GM23248 (cell line): ENCODE measurements around the gene SMPD3. TPM values are rescaled to one million over a fixed set of nuclear protein-coding genes. Genes with fewer than 3 reads are reported as not detected.

Experiments used
- DNase-seq: peaks from one replicate; pipeline ENCODE4 v3.0.0-alpha.2; 2015
- H2AFZ ChIP-seq: fragments of 200-600 bp; sonication (generic); 2 replicates; pipeline ENCODE4 v1.6.1; 2016; ENCODE audit warnings: antibody characterized with exemption
- H3F3A ChIP-seq: fragments of 200-600 bp; sonication (generic); 2 replicates; pipeline ENCODE4 v1.6.1; 2016; ENCODE audit warnings: mild to moderate bottlenecking, antibody characterized with exemption, mixed run types; ENCODE audit not compliant: insufficient read depth
- H3K27ac ChIP-seq: fragments of 200-600 bp; sonication (generic); 2 replicates; pipeline ENCODE4 v1.5.1; 2016; ENCODE audit warnings: mild to moderate bottlenecking
- H3K27me3 ChIP-seq: fragments of 200-600 bp; sonication (generic); replicated peaks from 2 replicates; pipeline ENCODE4 v1.6.1; 2016; ENCODE audit warnings: mild to moderate bottlenecking; ENCODE audit not compliant: insufficient read depth
- H3K36me3 ChIP-seq: fragments of 200-600 bp; sonication (generic); 2 replicates; pipeline ENCODE4 v1.6.1; 2016; ENCODE audit warnings: low read depth, mild to moderate bottlenecking
- H3K4me1 ChIP-seq: fragments of 200-600 bp; sonication (generic); 2 replicates; pipeline ENCODE4 v1.6.1; 2016; ENCODE audit warnings: mild to moderate bottlenecking; ENCODE audit not compliant: insufficient read depth
- H3K4me2 ChIP-seq: fragments of 200-600 bp; sonication (generic); one replicate; pipeline ENCODE4 v1.6.1; 2016; ENCODE audit warnings: mild to moderate bottlenecking; ENCODE audit not compliant: unreplicated experiment
- H3K4me3 ChIP-seq: fragments of 200-600 bp; sonication (generic); 2 replicates; pipeline ENCODE4 v1.5.1; 2016; ENCODE audit warnings: mild to moderate bottlenecking
- H3K79me2 ChIP-seq: fragments of 200-600 bp; sonication (generic); 2 replicates; pipeline ENCODE4 v1.6.1; 2016; ENCODE audit warnings: mild to moderate bottlenecking; ENCODE audit not compliant: insufficient read depth
- H3K9ac ChIP-seq: fragments of 200-600 bp; sonication (generic); 2 replicates; pipeline ENCODE4 v1.6.1; 2016; ENCODE audit warnings: mild to moderate bottlenecking
- H3K9me2 ChIP-seq: fragments of 200-600 bp; sonication (generic); 2 replicates; pipeline ENCODE4 v1.6.1; 2016; ENCODE audit warnings: mixed run types, mild to moderate bottlenecking, moderate library complexity; ENCODE audit not compliant: insufficient read depth
- H3K9me3 ChIP-seq: fragments of 200-600 bp; sonication (generic); one replicate; pipeline ENCODE4 v1.6.1; 2017; ENCODE audit warnings: low read depth
- H4K20me1 ChIP-seq: fragments of 200-600 bp; sonication (generic); 2 replicates; pipeline ENCODE4 v1.6.0; 2016; ENCODE audit not compliant: insufficient read depth
- EZH2 ChIP-seq: fragments of 200-600 bp; sonication (generic); IDR thresholded peaks from 2 replicates; pipeline ENCODE4 v1.6.1; 2018; ENCODE audit warnings: antibody characterized with exemption, mild to moderate bottlenecking; ENCODE audit not compliant: insufficient read depth, poor library complexity, severe bottlenecking
- EZH2phosphoT487 ChIP-seq: fragments of 200-600 bp; sonication (generic); IDR thresholded peaks from 2 replicates; pipeline ENCODE4 v1.6.1; 2018; ENCODE audit warnings: antibody characterized with exemption, moderate library complexity, mild to moderate bottlenecking, low read depth; ENCODE audit not compliant: insufficient read depth
- WGBS, 2 experiments: methylation state at CpG; one replicate each; pipeline ENCODE4 v1.1.6; 2015 to 2017; ENCODE audit warnings: low lambda C conversion rate in 2 of 2, low coverage in 1 of 2; ENCODE audit errors: missing lambda C conversion rate in 2 of 2; 5-methylcytosine and 5-hydroxymethylcytosine counted together
- in situ Hi-C: fragments of 300-500 bp; cut with MboI; formaldehyde crosslinking; loops from 2 replicates; pipeline ENCODE4 v1.15.0; 2020
- polyA plus RNA-seq: library from polyadenylated mRNA; unstranded; fragments of >200 nt; fragmentation: Nextera tagmentation; extraction: Ambion mirVana; gene quantifications from 2 replicates; pipeline ENCODE4 v1.2.1, GENCODE V29; 2016
- total RNA-seq: library from RNA; depleted of rRNA; stranded (reverse); fragments of >200 nt; shearing (Covaris generic); gene quantifications from 2 replicates; pipeline ENCODE4 v1.2.3, GENCODE V29; 2014

SMPD3 gene
- total and polyA plus RNA-seq, 2 experiments from 2014 or later: 0.24 to 0.32 TPM

DNA sequence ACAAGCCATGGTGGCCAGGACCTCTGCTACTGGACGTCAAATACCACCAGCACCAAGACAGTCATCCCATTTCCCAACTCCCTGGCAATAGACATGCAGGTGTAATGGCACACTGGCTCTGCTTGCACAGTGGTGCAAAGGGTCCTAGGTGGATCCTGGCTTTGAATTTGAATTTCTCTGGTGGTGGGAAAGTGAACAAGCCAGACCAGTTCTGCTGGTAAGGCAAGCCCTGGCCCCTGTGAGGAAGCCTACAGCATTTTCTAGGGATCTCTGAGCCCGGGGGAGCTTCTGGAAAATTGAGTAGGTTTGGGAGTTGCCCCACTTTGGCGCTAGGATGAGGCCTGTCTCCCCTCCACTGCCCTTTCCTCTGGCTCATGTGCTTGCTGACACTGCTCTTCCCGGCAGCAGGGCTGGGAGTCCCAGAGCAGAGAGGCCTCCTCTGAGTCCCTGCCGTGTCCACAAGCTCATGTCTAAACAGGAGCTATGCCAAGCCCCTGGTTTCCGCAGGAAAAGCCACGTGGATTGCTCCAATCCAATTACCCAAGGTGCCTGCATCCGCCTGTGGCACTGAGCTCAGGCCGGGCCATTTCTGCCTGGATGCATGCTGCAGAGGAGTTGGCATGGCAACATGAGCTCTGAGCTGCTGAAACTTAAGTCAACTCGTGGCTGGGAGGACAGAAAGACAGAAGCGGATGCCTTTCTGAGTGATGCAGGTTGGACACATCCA lies 70.5 kb downstream of the SMPD3 start:
- no peaks in the 10 kb centered on the region for H3K27me3 ChIP-seq
- H3K79me2 ChIP-seq: no peaks in the 10 kb centered on the region
- no peaks in the 10 kb centered on the region for H3K4me1 ChIP-seq
- H3K4me3 ChIP-seq: no peak overlapping the region
- no peak overlapping the region for H2AFZ ChIP-seq
- DNase-seq: no peak
- no peaks in the 10 kb centered on the region for H3K36me3 ChIP-seq
- no peak overlapping the region for H3K27ac ChIP-seq
- in situ Hi-C loops: no loop called here
- H3K9me3 ChIP-seq: no peaks in the 10 kb centered on the region
- no peaks in the 10 kb centered on the region for H3K9me2 ChIP-seq
- H4K20me1 ChIP-seq: no peaks in the 10 kb centered on the region
- H3F3A ChIP-seq: no peaks in the 10 kb centered on the region
- no peak overlapping the region for H3K4me2 ChIP-seq
- TF ChIP-seq EZH2: no peak
- TF ChIP-seq EZH2phosphoT487: no peak
- 59 to 62% methylated on average over 11 of the region's 11 CpGs for WGBS, 2 experiments
- no peak overlapping the region for H3K9ac ChIP-seq

DNA sequence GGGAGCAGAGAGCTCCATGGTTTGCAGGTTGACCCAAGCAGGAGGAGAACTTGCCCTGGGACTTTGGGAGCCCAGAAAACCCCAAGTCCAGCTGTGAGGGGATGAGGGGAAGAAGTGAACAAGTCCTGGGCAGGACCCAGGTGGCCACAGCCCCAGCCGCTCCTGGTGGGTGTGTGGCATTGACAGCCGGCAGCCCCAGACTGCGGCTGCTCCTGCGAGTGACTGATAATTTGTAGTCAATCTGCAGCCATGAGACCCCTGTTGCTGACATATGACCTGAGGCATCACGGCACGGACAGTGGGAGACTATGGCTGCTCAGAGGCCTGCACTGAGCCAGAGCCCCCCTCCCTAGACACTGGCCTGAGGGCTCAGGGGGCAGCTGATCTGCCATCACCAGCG lies 71.1 kb downstream of the SMPD3 start:
- Histone ChIP-seq H3K9me2 (no peaks in the 10 kb centered on the region), H3K4me2 (no peak overlapping the region), H3K9ac (no peak overlapping the region), H3K4me1 (no peaks in the 10 kb centered on the region), H3K9me3 (no peaks in the 10 kb centered on the region), H3K27ac (no peak overlapping the region), H3K27me3 (no peaks in the 10 kb centered on the region), H4K20me1 (no peaks in the 10 kb centered on the region), H2AFZ (no peak overlapping the region), H3K4me3 (no peak overlapping the region), H3F3A (no peaks in the 10 kb centered on the region), H3K79me2 (no peaks in the 10 kb centered on the region), H3K36me3 (no peaks in the 10 kb centered on the region)
- TF ChIP-seq EZH2phosphoT487: no peak
- no peak for DNase-seq
- in situ Hi-C loops: no loop called here
- WGBS, 2 experiments: 85 to 87% methylated on average over 7 of the region's 7 CpGs

DNA sequence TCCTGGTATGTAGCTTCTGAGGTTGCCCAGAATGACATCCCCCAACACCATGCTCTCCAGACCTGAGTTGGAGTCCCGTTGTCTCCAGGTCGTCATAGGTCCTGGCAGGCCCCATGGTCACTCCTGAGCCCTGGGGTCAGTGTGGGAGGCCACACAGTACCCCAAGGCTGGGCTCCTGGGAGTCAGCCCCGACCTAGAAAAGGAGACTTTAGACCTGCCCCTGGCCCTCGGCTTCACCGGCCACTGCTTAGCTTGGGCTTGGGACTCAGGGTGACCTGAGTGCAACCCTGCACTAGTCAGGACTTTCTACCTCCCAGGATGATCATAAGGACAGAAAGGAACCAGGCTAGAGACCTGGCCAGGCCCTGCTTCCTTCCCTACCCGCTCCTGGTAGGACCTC lies 71.7 kb downstream of the SMPD3 start:
- no peaks in the 10 kb centered on the region for H3K9me3 ChIP-seq
- no peak overlapping the region for H3K9ac ChIP-seq
- no peaks in the 10 kb centered on the region for H3K79me2 ChIP-seq
- H3K4me2 ChIP-seq: no peak overlapping the region
- DNase-seq: no peak
- H3F3A ChIP-seq: no peaks in the 10 kb centered on the region
- H3K9me2 ChIP-seq: no peaks in the 10 kb centered on the region
- H4K20me1 ChIP-seq: no peaks in the 10 kb centered on the region
- 62 to 77% methylated on average over 6 of the region's 6 CpGs for WGBS, 2 experiments
- no peak overlapping the region for H2AFZ ChIP-seq
- H3K4me3 ChIP-seq: no peak overlapping the region
- H3K4me1 ChIP-seq: no peaks in the 10 kb centered on the region
- in situ Hi-C loops: no loop called here
- no peaks in the 10 kb centered on the region for H3K36me3 ChIP-seq
- no peak overlapping the region for H3K27ac ChIP-seq
- no peaks in the 10 kb centered on the region for H3K27me3 ChIP-seq
- TF ChIP-seq EZH2: no peak
- TF ChIP-seq EZH2phosphoT487: no peak

DNA sequence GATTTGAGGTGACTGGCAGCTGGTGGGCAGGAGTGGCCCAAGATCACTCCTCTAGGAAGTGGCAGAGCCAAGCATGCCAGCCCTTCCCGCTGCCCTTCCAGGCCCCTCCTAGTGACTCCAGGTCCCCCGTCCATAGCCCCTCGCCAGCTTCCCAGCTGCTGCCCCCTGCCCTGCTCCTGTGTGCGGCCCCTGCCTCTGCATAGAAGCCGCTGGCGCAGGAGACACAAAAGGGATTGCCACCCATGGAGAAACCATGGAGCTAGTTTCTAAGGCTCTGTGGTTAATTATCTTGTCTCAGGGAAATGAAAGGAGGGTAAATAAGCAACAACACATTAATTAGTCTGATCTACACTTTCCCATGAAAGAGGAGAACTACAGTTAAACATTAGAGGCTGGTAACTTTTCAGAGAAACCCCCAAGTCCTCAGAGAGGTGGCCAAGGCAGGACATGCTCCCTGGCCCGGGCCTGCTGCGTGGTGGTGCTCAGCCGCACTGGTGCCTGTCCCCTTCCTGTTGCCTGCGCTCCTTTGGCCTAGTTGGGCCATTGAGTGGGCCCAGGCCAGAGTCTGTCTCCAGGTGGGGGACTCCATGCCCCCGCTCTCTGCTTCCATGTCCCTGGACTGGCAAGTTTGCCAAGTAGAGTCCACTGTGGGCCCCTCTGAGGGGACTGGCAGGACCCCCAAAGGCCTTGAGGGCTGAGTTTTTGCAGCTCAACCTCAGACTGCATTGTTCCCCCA lies 72.3 kb downstream of the SMPD3 start:
- no peak for DNase-seq
- Histone ChIP-seq H3K9ac (no peak overlapping the region), H3K9me2 (no peaks in the 10 kb centered on the region), H4K20me1 (no peaks in the 10 kb centered on the region), H3K79me2 (no peaks in the 10 kb centered on the region), H2AFZ (no peak overlapping the region), H3K27me3 (no peaks in the 10 kb centered on the region), H3K36me3 (no peaks in the 10 kb centered on the region), H3K9me3 (no peaks in the 10 kb centered on the region), H3K4me3 (no peak overlapping the region), H3K4me1 (no peaks in the 10 kb centered on the region), H3F3A (no peaks in the 10 kb centered on the region), H3K27ac (no peak overlapping the region), H3K4me2 (no peak overlapping the region)
- 90 to 93% methylated on average over 11 of the region's 11 CpGs for WGBS, 2 experiments
- in situ Hi-C loops: no loop called here
- TF ChIP-seq EZH2phosphoT487 (no peak), EZH2 (no peak)
